SU-DHL-6 (cell line): ENCODE measurements around the gene AFAP1L1.

ENCODE experiments used
- CTCF ChIP-seq: fragments of 200-600 bp; sonication (generic); IDR thresholded peaks from one replicate; pipeline ENCODE4 v1.5.1; 2017; ENCODE audit warnings: antibody characterized with exemption, mild to moderate bottlenecking, low read length, moderate library complexity; ENCODE audit not compliant: insufficient read depth, poor library complexity, severe bottlenecking
- EZH2phosphoT487 ChIP-seq: fragments of 200-600 bp; sonication (generic), shearing (Covaris generic); conservative IDR thresholded peaks from 2 replicates; pipeline ENCODE4 v1.6.1; 2018; ENCODE audit warnings: mild to moderate bottlenecking, antibody characterized with exemption, low read length, moderate library complexity, mixed read lengths

- TF ChIP-seq CTCF (no peak), EZH2phosphoT487 (no peak)
Observed at GRCh38 chr5:149298842-149299404, 27.3 kb downstream of the AFAP1L1 start.
